Right ventricle myocardium superior (tissue), 1 donor: ENCODE measurements around the gene POLN. TPM values are rescaled to one million over a fixed set of nuclear protein-coding genes. Genes with fewer than 3 reads are reported as not detected.

Experiments used
- ATAC-seq: fragments of 200-7000 bp; cut with Tn5 transposase; one replicate; pipeline ENCODE4 v1.9.1; 2020; ENCODE audit warnings: mild to moderate bottlenecking; ENCODE audit not compliant: poor library complexity
- DNase-seq: peaks from one replicate; pipeline ENCODE4 v3.0.0-alpha.2; 2020
- intact Hi-C: fragments of 100-400 bp; cut with DNase I; formaldehyde crosslinking; loops from one replicate; pipeline ENCODE4 v1.11.2; 2022
- long read RNA-seq: library from polyadenylated mRNA; unstranded; transcript quantifications from one replicate; pipeline ENCODE4 v2.0.0, GENCODE V29; 2021
- total RNA-seq: library from RNA; stranded (reverse); fragmentation: NEBNext Ultra II Directional; extraction: Animal tissue kit (Norgen Biotek cat#: 25700); gene quantifications from one replicate; pipeline ENCODE4 v1.2.1, GENCODE V29; 2021
- donor health status: DM: no; HTN: yes; CAD: no; lungs with severe emphysema.

Gene POLN
- total RNA-seq: 2.3 TPM
- long read RNA-seq, partial matches to known transcripts: 0 of 2 reads
- long read RNA-seq, other reads (novel, unspliced or antisense): 2 of 2 reads

GRCh38 chr4:2241410-2242353 lies at the start of gene POLN, which contains the start of gene HAUS3:
Gene POLN (minus strand): TSS chr4:2242121. CDS start chr4:2229231, 12,890 bp downstream.
Gene HAUS3 (minus strand): TSS chr4:2242121. CDS start chr4:2240946, 1,175 bp downstream.
- ATAC-seq (peak; percentile 99), DNase-seq (peak; percentile 99)
- intact Hi-C loops: no loop called here

DNA sequence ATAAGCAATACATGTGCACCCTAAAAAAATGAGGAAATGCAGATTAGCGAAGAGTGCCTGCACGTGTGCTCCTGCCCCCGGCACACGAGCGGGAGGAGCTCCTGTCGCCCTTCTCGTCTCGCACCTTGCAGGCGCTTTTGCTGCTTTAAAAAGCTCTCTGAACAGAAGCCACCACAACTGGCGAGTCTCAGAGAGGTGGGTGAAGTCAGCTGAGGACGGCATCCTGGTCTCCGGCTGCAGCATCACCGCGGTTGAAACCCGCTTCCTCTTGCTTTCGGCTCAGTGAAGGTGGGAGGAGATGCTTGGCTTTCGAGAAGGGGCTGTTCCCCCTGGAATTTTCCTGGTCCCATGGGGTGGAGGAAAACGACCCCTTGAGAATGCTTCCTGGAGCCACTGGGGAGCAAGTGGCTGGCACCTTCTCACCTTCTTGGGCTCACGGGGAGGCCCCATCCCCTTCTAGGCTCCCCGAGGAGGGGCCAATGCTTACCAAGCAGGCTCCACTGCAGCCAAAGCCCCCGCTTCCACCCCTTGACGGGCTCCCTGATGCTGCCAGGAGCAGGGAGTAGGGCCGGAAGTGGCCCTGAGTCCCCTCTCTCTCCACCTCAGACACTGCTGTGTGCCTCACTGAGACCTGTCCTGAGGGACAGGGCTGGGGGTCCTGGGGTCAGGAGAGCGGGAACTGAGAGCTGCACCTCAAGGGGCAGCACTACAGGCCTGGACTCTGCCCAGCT lies 49.2 kb upstream of the POLN start:
- peak; percentile 34 for DNase-seq
- ATAC-seq: no peak
- intact Hi-C loops: no loop called here

- no peak for ATAC-seq
- intact Hi-C loops: no loop called here
- DNase-seq: peak; percentile 33
Observed at GRCh38 chr4:2290488-2290887, 48.6 kb upstream of the POLN start.

DNA sequence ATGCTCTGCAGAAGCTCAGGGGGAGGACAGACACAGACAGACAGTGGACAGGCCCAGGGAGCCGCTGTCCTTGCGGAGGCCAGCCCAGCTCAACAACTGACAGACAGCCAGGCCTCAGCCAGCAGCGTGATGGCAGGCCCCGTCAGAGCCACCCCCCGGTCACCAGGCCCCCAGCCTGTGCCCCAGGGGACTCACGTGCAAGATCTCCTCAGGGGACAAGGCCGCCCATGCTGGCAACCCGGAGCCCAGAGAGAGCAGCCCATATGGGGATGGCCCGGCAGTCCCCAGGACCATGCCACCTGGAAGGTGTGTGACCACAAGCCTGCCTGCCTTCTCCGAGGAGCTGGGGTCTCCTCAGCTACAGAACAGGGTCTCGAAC lies 48.0 kb upstream of the POLN start:
- DNase-seq: no peak
- intact Hi-C loops: no loop called here
- ATAC-seq: no peak

- DNase-seq (no peak), ATAC-seq (no peak)
- intact Hi-C loops: no loop called here
Observed at GRCh38 chr4:2289311-2289954, 47.5 kb upstream of the POLN start.

DNA sequence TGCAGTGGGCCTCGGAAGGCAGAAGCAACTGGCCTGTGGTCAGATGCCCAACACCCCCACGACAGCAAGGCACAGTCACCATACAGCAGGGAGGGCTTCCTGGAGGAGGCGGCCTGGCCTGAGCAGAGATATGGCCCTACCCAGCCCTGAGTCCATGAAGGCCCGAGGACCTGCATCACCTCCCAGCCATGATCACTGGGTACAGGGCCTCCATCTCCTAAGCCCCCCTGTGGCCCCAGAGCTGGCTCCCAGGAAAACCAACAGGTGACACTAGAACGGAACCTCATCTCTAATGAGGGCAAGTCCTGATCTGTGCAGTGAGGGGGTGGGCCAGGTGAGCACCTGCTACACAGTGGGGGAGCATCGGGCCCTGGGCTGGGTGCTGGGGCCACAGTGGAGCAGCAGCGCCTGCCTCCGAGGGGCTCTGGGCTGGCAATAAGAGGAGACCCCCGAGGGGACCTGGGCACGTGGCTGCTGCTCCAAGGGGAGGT lies 46.2 kb upstream of the POLN start:
- intact Hi-C loops: no loop called here
- no peak for ATAC-seq
- DNase-seq: no peak

- DNase-seq: no peak
- ATAC-seq: no peak
- intact Hi-C loops: no loop called here
Observed at GRCh38 chr4:2287594-2287915, 45.6 kb upstream of the POLN start.

DNA sequence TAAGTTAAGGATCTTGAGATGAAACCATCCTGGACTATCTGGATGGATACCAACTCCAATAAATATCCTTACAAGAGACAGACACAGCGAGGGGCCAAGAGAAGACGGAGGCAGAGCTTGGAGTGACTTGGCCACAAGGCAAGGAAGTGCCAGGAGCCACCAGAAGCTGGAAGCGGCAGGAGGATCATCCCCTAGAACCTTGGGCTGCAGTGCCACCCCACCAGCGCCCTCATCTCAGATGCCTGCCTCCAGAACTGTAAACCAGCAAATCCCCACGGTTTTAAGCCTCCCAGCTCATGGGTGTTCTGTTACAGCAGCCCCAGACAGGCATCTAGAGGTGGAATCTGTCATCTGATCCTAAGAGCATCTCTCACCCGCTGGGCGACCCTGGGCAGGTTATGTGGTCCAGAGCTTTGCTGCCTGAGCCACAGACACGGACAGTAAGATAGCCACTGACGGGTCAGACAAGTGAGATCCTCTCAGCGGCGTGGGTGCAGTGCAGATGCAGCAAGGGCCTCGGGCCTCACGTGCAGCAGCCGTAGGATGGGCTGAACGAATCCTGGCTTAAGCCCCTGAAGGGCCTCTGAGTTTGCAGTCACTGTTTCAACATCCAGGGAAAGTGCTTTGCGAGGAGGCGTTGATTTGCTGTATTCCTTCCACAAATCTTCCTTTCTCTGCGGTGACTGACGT lies 45.1 kb upstream of the POLN start:
- intact Hi-C loops: no loop called here
- no peak for ATAC-seq
- no peak for DNase-seq

- intact Hi-C loops: no loop called here
- DNase-seq (peak; percentile 30), ATAC-seq (no peak)
Observed at GRCh38 chr4:2285613-2286381, 43.9 kb upstream of the POLN start.

DNA sequence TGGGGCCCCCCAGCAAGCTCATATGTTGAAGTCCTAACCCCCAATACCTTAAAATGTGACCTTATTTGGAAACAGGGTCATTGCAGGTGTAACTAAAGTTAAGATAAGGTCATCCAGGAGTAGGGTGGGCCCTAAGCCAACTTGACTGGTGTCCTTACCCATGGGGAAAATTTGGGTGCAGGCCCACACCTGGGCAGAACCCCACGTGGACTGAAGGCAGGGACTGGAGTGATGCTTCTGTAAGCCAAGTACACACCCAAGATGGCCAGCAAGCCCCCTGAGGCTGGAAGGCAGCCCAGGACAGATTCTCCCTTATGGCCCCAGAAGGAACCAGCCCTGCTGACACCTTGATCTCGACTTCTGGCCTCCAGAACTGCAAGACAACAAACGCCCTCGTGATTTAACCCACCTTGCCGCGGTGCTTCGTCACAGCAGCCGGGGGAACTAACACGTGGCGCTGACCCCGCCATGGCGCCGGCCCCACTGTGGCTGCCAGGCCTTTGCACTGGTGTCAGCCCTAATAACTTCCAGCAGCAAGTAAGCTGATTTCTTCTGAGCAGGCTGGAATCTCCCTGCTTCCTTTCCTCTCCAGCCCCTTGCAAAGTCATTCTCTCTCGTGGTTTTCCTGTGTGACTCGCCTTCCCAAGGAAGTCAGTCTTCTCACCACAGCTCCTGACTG lies 43.2 kb upstream of the POLN start:
- ATAC-seq: no peak
- intact Hi-C loops: no loop called here
- DNase-seq: peak; percentile 31

DNA sequence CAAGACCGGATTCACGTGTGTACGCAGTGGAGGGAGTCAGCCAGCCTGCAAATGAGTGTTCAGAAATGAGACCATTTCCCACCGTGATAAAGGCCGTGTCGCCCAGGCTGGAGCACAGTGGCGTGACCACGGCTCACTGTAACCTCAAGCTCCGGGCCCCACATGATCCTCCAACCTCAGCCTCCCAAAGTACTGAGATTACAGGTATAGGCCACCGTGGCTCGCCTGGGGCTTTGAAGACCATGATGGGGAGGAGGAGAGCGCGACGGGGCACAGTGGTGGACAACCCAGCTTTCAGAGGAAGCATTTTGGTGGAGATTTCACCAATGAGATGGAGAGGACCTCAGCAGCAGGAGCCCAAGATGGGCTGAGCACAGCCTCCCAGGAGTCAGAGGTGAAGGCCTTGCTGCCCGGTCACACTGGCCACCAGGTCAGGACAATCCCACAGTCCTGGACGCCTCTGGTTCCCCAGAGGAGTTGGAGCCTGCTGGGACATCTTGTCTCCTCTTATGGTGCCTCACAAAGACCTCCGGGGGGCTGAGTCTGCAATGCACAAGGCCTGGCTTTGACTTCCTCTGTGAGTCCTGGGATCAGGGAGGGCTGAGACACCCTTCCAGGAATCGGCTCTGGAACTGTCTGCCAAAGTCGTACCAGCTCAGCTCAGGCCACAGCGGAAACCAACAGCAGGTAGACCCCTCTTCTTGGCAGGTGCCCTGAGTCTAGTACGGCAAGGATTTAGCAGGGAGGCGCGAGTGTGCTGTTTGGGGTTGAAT lies 42.4 kb upstream of the POLN start:
- peak; percentile 26 for DNase-seq
- intact Hi-C loops: no loop called here
- ATAC-seq: no peak

GRCh38 chr4:2283199-2283711 lies 41.3 kb upstream of the POLN start:
- DNase-seq (no peak), ATAC-seq (no peak)
- intact Hi-C loops: no loop called here

- DNase-seq: peak; percentile 31
- intact Hi-C loops: no loop called here
- no peak for ATAC-seq
Observed at GRCh38 chr4:2281575-2282343, 39.8 kb upstream of the POLN start.

DNA sequence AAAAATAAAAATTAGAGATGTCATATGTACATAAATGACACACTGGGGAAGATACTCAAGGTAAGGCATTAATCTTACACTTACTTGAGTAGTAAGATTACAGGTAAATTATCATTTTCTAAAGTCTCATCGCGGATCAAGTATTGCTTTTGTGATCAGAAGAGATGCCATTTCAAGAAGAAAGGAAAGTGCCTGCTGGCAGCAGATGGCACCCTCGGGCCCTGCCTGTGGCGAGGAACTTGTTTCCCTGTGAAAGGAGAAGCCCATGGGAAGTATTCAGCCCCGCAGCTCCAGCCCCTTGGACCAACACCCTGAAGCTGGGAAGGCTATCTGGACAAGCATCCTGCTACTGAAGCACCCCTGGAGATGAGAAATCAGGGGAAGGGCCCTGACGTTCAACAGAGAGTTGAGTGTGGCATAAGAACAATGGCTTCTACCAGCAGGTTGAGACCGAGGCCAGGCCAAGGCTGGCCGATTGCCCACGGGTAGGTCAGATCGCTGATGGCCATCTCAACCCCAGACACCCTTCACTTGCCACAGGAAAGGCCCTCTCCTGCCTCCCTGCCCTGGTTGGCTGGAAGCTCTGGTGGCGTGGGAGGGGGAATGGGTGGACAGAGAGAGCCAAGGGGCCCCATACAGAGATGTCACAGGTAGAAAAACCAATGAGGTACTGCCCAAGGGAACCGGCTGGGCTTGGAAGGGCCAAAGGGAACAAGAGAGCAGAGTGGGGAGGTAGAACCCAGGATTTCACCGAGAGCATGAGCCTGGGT lies 38.8 kb upstream of the POLN start:
- peak; percentile 42 for DNase-seq
- intact Hi-C loops: no loop called here

DNA sequence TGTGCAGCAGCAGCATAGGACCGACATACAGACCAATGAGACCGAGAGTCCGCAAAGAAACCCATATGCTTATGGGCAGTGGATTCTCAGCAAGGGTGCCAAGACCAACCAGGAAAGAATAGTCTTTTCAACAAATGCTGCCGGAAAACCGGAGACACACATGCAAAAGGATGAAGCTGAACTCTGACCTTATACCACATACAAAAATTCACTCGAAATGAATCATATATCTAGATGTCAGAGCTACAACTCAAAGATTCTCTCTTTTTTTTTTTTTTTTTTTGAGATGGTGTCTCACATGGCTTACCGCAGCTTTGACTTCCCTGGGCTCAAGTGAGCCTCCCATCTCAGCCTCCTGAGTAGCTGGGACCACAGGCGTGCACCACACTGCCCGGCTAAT lies 36.0 kb upstream of the POLN start:
- no peak for ATAC-seq
- no peak for DNase-seq

More for the DNA sequence above, 38.8 kb upstream of the POLN start:
- ATAC-seq: no peak

More for the DNA sequence above, 36.0 kb upstream of the POLN start:
- intact Hi-C loops: no loop called here
